ENCODE measurements around the gene MYO16.

MYO16 gene

GRCh38 chr13:109111141-109111540, 481.7 kb downstream of the MYO16 start:
- Histone ChIP-seq H3K4me2 (no peak overlapping the region), H3K27ac (no peak overlapping the region), H3K27me3 (no peaks in the 10 kb centered on the region), H3K9ac (no peak overlapping the region), H3K9me3 (no peaks in the 10 kb centered on the region), H3K4me3 (no peak overlapping the region), H4K20me1 (no peaks in the 10 kb centered on the region), H3K36me3 (no peaks in the 10 kb centered on the region), H3K4me1 (peaks cover 10% of the 10 kb centered on the region)
- no peak for TF ChIP-seq Cebpa-rat (IDR thresholded peaks at IDR 0.05)

- Histone ChIP-seq H3K4me1 (peaks cover 10% of the 10 kb centered on the region), H3K27ac (no peak overlapping the region), H4K20me1 (no peaks in the 10 kb centered on the region), H3K9me3 (no peaks in the 10 kb centered on the region), H3K4me2 (peak overlapping the region; percentile 38), H3K36me3 (no peaks in the 10 kb centered on the region), H3K4me3 (no peak overlapping the region), H3K27me3 (no peaks in the 10 kb centered on the region), H3K9ac (no peak overlapping the region)
- no peak for TF ChIP-seq Cebpa-rat (IDR thresholded peaks at IDR 0.05)
These were observed 484.0 kb downstream of the MYO16 start for GRCh38 chr13:109113427-109113826.

- no peak overlapping the region for H3K27ac ChIP-seq
- no peak overlapping the region for H3K4me3 ChIP-seq
- no peak for TF ChIP-seq Cebpa-rat (IDR thresholded peaks at IDR 0.05)
These were observed 484.8 kb downstream of the MYO16 start for GRCh38 chr13:109114162-109114561.

GRCh38 chr13:109114991-109115390, 485.6 kb downstream of the MYO16 start:
- no peaks in the 10 kb centered on the region for H3K36me3 ChIP-seq
- H3K27ac ChIP-seq: no peak overlapping the region
- H4K20me1 ChIP-seq: no peaks in the 10 kb centered on the region
- no peak overlapping the region for H3K4me3 ChIP-seq
- no peak for TF ChIP-seq Cebpa-rat (IDR thresholded peaks at IDR 0.05)
- H3K4me2 ChIP-seq: no peak overlapping the region
- peaks cover 10% of the 10 kb centered on the region for H3K4me1 ChIP-seq
- H3K27me3 ChIP-seq: no peaks in the 10 kb centered on the region
- H3K9me3 ChIP-seq: no peaks in the 10 kb centered on the region
- no peak overlapping the region for H3K9ac ChIP-seq

More at GRCh38 chr13:109114162-109114561, 484.8 kb downstream of the MYO16 start:
- Histone ChIP-seq H3K4me1 (peaks cover 10% of the 10 kb centered on the region), H3K36me3 (no peaks in the 10 kb centered on the region), H3K4me2 (no peak overlapping the region), H3K9me3 (no peaks in the 10 kb centered on the region), H4K20me1 (no peaks in the 10 kb centered on the region), H3K27me3 (no peaks in the 10 kb centered on the region), H3K9ac (no peak overlapping the region)

GRCh38 chr13:109118521-109118920, 489.1 kb downstream of the MYO16 start:
- Histone ChIP-seq H3K4me2 (no peak overlapping the region), H3K27me3 (no peaks in the 10 kb centered on the region), H4K20me1 (no peaks in the 10 kb centered on the region), H3K4me1 (peaks cover 2% of the 10 kb centered on the region), H3K36me3 (no peaks in the 10 kb centered on the region), H3K9ac (no peak overlapping the region), H3K4me3 (no peak overlapping the region), H3K27ac (no peak overlapping the region), H3K9me3 (no peaks in the 10 kb centered on the region)
- TF ChIP-seq Cebpa-rat (IDR thresholded peaks at IDR 0.05): no peak

GRCh38 chr13:109119896-109120295, 490.5 kb downstream of the MYO16 start:
- no peaks in the 10 kb centered on the region for H3K9me3 ChIP-seq
- no peaks in the 10 kb centered on the region for H3K36me3 ChIP-seq
- no peak for TF ChIP-seq Cebpa-rat (IDR thresholded peaks at IDR 0.05)
- no peak overlapping the region for H3K27ac ChIP-seq
- no peaks in the 10 kb centered on the region for H4K20me1 ChIP-seq
- H3K9ac ChIP-seq: no peak overlapping the region
- no peaks in the 10 kb centered on the region for H3K4me1 ChIP-seq
- no peak overlapping the region for H3K4me2 ChIP-seq
- no peak overlapping the region for H3K4me3 ChIP-seq
- no peaks in the 10 kb centered on the region for H3K27me3 ChIP-seq

GRCh38 chr13:109121826-109122225, 492.4 kb downstream of the MYO16 start:
- Histone ChIP-seq H3K4me2 (no peak overlapping the region), H3K9me3 (no peaks in the 10 kb centered on the region), H3K27ac (no peak overlapping the region), H3K4me3 (no peak overlapping the region), H3K4me1 (no peaks in the 10 kb centered on the region), H3K27me3 (no peaks in the 10 kb centered on the region), H3K36me3 (no peaks in the 10 kb centered on the region), H4K20me1 (no peaks in the 10 kb centered on the region), H3K9ac (no peak overlapping the region)
- no peak for TF ChIP-seq Cebpa-rat (IDR thresholded peaks at IDR 0.05)

DNA sequence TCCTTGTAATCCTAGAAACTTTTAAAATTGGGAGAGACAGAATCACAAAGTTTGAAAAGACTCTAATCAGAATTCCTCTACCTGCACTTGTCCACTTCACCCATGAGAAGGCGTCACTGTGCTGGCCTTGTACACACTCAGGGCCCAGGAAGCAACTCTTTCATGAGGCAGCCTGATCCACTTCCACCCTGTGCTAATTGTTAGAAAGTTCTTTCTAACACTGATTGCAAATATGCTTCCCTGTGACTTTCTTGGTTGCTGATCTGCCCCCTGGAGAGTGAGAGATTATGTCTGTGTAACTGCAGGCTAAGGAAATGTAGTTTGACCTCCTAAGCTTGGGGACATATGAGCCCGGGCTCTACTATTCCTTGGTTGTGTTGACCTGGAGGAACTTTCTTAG, 494.6 kb downstream of the MYO16 start:
- H3K9ac ChIP-seq: no peak overlapping the region
- no peak for TF ChIP-seq Cebpa-rat (IDR thresholded peaks at IDR 0.05)
- no peaks in the 10 kb centered on the region for H4K20me1 ChIP-seq
- H3K36me3 ChIP-seq: no peaks in the 10 kb centered on the region
- H3K4me1 ChIP-seq: no peaks in the 10 kb centered on the region
- H3K4me3 ChIP-seq: no peak overlapping the region
- no peak overlapping the region for H3K4me2 ChIP-seq
- no peak overlapping the region for H3K27ac ChIP-seq
- no peaks in the 10 kb centered on the region for H3K27me3 ChIP-seq
- peaks cover 6% of the 10 kb centered on the region; the same call in 1 of the 2 replicates for H3K9me3 ChIP-seq

DNA sequence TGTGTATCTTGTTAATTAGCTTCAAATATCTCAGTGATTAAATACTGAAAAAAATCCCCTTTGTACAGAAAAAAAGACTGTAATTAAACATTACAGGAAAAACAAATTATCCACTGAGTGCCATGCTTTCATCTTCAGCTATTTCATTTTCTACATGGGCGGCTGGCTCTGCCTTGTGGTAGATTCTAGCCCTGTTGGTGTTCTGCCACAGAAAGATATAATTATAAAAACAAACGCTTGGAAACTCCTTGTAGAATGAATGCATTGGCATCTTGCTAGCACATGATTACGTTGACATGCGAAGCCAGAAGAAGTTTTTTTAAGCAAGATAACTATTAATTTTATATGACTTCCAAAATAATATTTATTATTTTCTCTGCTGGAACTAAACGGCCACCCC, 496.8 kb downstream of the MYO16 start:
- H3K9ac ChIP-seq: no peak overlapping the region

DNA sequence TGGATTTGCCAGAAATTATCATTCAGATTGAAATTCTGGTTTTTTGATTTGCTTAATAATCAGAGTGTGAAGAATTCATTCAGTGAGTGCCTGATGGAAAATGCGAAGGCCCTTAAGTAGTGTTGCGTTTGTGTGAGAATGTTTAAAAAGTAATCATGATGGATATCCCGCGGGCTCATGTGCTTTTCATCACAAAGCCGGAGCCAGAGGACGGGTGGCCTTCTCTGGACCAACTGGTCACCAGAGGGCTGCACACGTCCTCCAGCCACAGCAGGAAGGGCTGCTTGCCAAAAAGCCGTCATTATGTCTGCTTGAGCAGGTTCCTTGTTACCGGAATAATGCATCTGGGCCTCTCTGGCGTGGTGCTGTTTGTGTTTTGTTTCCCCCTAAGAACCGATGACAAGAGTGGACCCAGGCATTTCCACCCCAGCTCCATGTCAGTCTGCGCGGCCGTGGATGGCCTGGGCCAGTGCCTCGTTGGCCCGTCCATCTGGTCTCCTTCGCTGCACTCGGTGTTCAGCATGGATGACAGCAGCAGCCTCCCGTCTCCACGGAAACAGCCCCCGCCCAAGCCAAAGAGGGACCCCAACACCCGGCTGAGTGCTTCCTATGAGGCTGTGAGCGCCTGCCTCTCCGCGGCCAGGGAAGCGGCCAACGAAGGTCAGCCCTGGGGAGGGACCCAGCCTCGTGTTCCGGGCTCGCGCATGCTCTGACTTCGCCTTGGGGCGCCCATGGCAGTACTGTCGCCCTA, 497.7 kb downstream of the MYO16 start:
- Histone ChIP-seq H3K4me2 (no peak overlapping the region), H3K27ac (no peak overlapping the region), H3K4me3 (no peak overlapping the region), H3K9ac (no peak overlapping the region), H3K27me3 (no peaks in the 10 kb centered on the region), H3K9me3 (peaks cover 6% of the 10 kb centered on the region; the same call in 1 of the 2 replicates), H3K4me1 (peaks cover 31% of the 10 kb centered on the region), H4K20me1 (no peaks in the 10 kb centered on the region), H3K36me3 (no peaks in the 10 kb centered on the region)
- no peak for TF ChIP-seq Cebpa-rat (IDR thresholded peaks at IDR 0.05)

More for the DNA sequence above, 496.8 kb downstream of the MYO16 start:
- TF ChIP-seq Cebpa-rat (IDR thresholded peaks at IDR 0.05): no peak
- Histone ChIP-seq H3K4me2 (no peak overlapping the region), H4K20me1 (no peaks in the 10 kb centered on the region), H3K36me3 (no peaks in the 10 kb centered on the region), H3K27me3 (no peaks in the 10 kb centered on the region), H3K4me3 (no peak overlapping the region), H3K9me3 (peaks cover 6% of the 10 kb centered on the region; the same call in 1 of the 2 replicates), H3K4me1 (peaks cover 22% of the 10 kb centered on the region), H3K27ac (no peak overlapping the region)
